Epidermal melanocyte (primary cell): Measurements from ENCODE around the gene OSBPL10.
"Not testable (repeated sequence)": the region's sequence is repeated elsewhere in the genome, so short reads cannot be mapped to it uniquely, and the experiment has no call there.

ENCODE experiments used
- DNase-seq: peaks from one replicate; pipeline ENCODE4 v3.0.0; 2011; ENCODE audit warnings: low spot score; ENCODE audit not compliant: insufficient read length

OSBPL10 gene

DNA sequence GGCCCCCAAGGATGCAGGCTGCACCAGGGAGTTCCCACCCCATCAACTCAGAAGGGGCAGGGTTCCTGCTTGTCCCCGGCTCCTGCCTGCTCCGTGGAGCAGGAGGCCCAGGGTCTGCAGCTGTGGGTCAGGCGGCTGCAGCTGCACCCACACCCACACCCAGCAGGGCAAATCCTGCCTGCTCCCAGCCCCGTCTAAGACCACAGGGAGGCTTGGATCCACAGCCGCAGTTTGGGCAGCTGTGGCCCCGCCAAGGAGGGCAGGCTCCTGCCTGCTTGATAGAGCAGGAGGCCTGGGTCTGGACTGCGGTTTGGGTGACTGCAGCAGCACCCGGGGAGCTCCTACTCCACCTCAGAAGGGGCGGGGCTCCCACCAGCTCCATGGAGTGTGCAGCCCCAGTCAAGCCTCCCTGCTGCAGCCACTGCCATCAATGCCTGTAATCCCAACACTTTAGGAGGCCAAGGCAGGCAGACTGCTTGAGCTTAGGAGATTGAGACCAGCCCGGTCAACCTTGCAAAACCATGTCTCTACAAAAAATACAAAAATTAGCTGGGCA, 163.6 kb downstream of the OSBPL10 start:
- no peak for DNase-seq

- no peak for DNase-seq
These were observed 165.2 kb downstream of the OSBPL10 start for GRCh38 chr3:31815631-31816440.

DNA sequence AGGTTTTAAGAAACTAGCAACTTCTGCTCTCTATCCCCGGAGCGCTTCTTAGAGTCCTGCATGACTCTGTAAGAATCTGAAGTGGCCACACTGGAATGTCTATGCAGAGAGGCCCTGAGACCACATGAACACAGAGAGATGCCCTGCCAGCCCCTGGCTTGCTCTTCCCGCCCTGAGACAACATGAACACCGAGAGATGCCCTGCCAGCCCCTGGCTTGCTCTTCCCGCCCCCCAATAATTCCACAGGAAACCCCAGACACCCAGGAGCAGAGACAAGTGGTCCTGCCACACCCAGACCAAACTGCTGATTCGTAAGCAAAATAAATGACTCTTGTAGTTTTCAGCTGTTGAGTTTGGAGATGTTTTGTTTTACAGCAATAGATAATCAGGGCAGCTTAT, 166.1 kb downstream of the OSBPL10 start:
- DNase-seq = no peak

DNA sequence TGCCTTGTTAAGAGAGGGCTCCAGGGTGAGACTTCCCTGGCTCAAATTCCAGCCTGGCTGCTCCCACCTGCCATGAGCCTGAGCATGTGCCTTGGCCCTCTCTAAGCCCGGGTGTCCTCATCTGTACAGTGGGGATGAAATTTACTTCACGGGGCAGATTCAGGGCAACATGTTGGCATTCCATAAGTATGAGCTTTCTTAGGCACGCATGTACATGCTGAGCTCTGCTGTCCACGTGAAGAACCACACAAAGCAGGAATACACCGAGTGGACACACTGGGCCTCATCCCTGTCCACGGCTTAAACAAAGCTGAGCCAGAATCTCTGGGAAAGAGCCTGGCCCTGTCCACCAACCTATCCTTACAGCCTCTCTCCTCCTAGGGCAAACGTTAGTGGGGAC, 167.4 kb downstream of the OSBPL10 start:
- DNase-seq = no peak

- no peak for DNase-seq
These were observed 167.9 kb downstream of the OSBPL10 start for GRCh38 chr3:31813197-31813596.

DNA sequence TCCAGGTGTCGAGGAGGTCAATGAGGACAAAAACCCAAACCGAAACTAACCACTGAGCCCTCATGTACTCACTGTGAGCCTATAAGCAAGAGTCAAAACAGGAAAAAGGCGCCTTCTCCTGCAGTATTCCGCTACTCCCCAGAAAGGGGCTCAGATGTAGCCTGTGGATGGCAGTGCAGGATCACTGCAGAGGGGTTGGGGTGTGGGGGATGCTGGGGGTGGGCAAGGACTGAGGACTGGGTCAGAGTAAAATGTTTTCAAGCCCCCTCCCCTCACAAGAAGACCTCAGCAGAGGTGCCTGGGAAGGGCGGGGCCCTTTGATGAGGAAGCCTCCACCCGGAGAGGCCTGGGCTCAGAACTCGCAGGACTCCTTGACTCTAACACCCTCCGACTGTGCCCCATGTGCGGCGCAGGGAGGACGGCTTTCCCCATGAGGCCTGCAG, 170.1 kb downstream of the OSBPL10 start:
- DNase-seq = no peak

GRCh38 chr3:31808143-31808720, 172.8 kb downstream of the OSBPL10 start:
- DNase-seq = no peak

GRCh38 chr3:31804251-31805051, 176.6 kb downstream of the OSBPL10 start:
- DNase-seq = no peak

DNA sequence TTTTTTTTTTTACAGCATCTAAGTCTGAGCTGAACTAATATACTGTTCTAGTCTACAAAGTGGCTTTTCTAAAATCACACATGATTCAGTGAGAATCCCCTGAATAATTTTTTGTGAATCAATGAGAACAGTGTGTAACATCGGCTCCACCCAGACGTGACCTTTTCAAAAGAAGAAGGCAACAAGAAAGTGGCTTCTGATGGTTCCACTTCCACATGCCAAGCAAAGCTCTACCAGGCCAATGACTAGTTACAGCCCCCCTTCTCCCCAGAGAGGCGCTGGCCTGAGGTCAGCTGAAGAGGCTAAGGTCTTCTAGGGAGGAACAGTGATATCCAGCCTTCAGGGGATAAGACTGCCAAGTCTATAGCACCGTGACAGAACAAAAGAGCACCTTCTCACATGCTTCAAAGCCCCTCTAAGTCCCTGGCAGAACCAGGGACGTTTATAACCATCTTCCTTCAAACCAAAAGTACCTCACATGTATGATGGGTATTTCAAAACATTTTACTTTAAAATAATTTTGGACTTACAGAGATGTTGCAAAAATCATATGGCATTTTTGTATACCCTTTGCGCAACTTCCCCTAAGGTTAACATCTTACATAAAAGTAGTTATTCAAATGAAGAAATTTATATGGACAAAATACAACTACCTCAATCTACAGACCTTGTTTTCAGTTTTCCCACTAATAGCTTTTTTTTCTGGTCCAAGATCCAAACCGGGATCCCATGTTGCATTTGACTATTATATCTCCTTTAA, 177.9 kb downstream of the OSBPL10 start:
- no peak for DNase-seq

GRCh38 chr3:31800436-31800835, 180.6 kb downstream of the OSBPL10 start:
- no peak for DNase-seq

GRCh38 chr3:31798840-31799239, 182.2 kb downstream of the OSBPL10 start:
- DNase-seq = no peak

DNA sequence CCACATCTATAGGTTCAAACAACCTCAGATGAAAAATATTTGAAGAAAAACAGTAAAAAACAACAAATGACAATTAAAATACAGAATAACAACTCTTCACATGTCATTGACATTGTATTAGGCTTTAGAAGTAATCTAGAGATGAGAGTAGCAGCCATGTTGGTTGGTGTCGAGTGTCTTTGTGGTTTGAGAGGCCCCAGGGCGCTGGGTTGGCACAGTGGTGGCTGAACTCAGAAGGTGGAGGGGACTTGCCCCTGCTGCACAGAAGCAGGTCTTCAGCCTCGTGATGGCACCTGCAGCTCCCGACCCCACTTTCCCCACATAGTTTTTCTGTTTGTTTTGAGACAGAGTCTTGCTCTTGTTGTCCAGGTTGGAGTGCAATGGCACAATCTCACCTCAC, 187.2 kb downstream of the OSBPL10 start:
- DNase-seq = no peak

- DNase-seq = no peak
These were observed 190.0 kb downstream of the OSBPL10 start for GRCh38 chr3:31791090-31791430.

- DNase-seq = no peak
These were observed 190.6 kb downstream of the OSBPL10 start for GRCh38 chr3:31790193-31791089.

DNA sequence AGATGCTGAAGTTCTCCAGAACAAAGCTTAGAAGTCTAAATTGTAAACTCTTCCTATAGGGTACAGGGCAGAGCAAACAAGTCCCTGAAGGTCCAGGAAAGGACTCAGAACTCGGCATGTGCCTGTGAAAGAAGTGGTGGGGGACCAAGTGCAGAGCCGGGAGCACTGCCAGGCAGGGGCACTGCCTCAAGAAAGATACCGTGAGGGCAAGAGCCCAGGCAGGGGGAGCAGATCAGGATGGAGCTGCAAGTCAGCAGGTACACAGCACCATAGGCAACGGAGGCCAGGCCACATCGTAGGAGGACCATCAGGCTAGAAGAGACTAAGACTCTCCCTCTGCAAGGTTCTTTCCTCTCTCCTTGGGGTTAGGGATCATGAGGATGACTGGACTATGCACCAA, 191.6 kb downstream of the OSBPL10 start:
- no peak for DNase-seq

GRCh38 chr3:31785734-31786133, 195.3 kb downstream of the OSBPL10 start:
- DNase-seq = no peak

GRCh38 chr3:31785286-31785685, 195.8 kb downstream of the OSBPL10 start:
- no peak for DNase-seq

- DNase-seq = not testable (repeated sequence)
These were observed 197.2 kb downstream of the OSBPL10 start for GRCh38 chr3:31783851-31784250.

- DNase-seq = not testable (repeated sequence)
These were observed 198.8 kb downstream of the OSBPL10 start for GRCh38 chr3:31782306-31782705.

DNA sequence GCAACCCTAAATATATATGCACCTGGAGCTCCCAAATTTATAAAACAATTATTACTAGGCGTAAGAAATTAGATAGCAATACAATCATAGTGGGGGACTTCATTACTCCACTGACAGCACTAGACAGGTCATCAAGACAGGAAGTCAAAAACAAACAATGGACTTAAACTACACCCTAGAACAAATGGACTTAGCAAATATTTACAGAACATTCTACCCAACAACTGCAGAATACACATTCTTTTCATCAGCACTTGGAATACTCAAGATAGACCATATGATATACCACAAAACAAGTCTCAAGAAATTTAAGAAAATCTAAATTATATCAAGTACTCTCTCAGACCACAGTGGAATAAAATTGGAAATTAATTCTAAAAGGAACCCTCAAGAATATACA, 201.5 kb downstream of the OSBPL10 start:
- no peak for DNase-seq
